GM21737 (cell line): ENCODE results near the gene ALOX12B.
"Not testable (repeated sequence)": the region's sequence is repeated elsewhere in the genome, so short reads cannot be mapped to it uniquely, and the experiment has no call there.

Experiments
- ATAC-seq: cut with Tn5 transposase; IDR thresholded peaks from one replicate; pipeline ENCODE4 v1.9.1; 2021; ENCODE audit warnings: mild to moderate bottlenecking, moderate library complexity; ENCODE audit not compliant: unreplicated experiment

Gene ALOX12B

DNA sequence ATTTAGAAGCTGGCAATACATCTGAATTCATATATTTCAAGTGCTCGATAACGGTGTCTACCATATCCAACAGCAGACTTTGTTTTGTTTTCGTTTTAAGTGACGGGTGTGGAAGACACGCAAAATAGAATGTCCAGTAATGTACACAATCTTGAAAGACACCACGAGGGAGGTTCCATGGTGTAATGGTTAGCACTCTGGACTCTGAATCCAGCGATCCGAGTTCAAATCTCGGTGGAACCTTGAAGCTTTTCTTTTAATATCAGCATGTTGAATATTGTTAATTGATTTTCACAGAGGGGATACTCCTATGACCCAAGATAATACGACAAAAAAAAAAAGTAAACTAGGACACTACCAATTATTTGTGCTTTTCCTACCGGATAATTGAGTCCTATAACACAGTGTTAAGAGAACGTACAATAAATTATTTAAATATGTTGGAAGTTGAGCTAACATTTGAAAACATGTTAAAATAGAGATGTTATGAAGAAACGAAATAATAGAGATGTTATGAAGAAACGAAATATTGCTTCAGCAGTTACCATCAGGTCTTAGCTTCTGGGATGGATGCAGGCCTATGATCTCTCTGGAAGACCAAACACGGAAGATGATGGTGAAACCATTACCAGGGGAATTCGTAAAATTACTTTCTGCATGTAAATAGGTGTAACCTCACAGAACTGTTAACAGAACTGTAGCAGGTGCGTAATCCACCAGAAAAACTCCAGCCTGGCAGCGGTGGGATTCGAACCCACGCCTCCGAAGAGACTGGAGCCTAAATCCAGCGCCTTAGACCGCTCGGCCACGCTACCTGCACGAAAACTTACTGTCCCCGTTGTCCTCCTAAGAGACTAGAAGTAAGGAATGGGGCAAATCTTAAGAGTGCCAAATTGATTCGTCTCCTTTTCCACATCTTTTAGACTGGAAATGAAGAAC lies 32.3 kb upstream of the ALOX12B start:
- peak; percentile 23 for ATAC-seq

DNA sequence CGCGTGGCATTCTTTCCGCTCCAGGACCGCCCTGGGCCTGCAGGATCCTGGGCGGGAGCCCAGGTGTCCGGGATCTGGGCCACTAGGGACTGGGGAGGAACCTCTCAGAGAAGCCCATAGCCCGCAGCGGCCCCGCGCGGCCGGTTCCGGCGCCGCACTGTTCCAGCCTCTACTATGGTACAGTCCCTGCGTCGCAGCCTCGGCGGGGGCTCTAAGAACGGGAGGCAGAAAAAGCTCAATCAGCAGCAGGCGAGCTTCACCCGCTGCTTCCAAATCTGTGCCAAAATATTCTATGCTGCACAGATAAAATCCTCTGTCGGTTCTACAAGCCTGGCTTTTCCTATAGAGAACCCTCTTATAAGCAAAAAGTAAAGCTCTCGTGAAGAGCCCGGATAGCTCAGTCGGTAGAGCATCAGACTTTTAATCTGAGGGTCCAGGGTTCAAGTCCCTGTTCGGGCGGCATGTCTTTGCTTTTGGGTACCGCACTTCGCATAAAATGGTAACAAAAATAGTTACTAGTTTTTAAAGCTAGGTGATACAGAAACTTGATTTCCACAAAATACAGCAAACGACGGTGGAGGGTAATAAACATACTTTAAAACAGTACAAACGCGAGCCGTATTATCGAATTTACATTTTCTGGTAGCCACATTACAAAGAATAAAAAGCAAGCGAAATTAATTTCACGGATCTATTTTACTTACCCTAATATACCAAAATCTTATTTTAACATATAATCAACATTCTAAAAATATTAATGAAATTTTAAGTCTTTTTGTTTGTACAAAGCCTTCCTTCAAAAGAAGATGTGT lies 31.5 kb upstream of the ALOX12B start:
- peak; percentile 40 for ATAC-seq

DNA sequence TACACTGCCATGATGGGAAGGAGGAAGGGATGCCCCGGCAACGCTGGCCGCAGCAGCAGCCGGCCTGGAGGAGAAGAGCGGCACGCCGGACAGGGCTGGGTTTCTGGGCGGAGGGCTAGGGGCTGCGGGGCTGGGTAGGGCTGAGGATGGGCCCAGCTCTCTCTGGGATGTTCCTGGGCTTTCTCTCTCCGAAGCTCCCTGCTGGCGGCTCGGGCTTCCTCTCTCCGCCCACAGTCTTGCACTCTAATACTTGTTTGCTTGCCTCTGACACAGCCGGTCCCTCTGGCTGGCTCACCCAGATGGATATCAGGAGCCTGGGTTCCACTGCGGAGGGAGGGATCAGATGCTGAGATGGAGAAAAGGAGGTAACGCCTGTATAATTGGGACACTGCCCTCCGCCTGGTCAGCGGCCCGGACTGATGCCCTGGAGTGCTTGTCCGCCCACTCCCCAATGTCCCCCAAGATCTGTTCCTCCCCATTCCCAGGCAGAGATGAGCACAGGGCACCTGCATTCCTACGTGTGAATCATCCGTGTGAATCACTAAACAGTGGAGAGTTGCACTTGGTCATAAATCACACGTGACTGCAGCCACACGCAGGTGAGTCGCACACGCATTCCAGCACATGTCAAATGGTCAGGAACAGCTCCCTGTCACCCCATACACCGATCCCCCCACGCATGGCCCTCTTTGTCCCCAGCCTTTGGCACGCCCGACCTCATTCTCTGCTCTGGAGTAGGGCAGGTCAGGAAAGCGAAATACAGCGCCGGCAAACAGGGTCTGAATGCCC lies 30.7 kb upstream of the ALOX12B start, which contains the start of gene ALOXE3:
TSS of gene ALOXE3 (minus strand) at position 535 of the 789 bp plus-strand sequence. CDS start at position 11, 524 bp downstream.
- no peak for ATAC-seq

DNA sequence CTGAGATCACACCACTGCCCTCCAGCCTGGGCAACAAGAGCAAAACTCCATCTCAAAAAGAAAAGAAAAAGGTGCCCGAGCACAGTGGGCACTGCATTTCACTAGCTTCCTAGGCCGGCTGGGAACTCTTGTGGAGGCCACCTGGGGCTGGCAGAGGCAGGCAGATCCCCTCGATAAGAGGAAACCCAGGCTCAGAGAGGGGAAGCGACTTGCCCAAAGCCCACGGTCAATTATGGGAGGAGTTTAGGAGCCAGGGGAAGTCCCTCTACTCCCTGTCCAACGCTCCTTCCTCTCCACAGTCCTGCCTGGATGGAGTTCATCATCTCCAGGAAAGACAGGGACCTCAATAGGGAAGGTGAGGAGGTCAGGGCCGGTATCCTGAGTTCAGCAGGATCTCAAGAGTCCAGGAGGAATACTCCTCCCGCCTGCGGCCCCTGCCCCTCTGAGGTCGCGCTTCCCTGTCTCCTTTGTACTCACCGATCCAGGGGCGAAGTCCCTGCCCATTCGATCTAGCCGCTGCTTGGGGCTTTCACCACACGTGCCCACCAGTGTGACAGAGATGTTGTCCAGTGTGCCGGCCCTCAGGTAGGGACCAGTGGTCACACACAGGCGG lies 30.0 kb upstream of the ALOX12B start:
- no peak for ATAC-seq

DNA sequence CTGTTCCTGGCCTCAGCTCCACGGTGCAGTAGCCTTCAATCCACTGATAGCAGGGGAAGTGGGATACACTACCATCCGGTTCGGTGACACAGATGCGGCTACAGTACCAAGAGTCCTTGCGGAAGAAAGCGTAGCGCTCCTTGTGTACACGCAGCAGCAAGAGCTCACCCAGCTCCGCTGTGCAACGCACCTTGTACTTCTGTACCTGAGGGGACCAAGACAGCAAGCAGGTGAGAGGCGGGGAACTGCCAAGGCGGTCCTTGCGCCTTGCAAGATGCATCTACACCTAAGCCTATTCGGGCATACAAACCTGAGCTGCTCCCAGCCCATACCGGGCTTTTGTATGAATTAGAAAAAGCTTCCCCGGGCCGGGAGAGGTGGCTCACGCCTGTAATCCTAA lies 29.3 kb upstream of the ALOX12B start:
- no peak for ATAC-seq

DNA sequence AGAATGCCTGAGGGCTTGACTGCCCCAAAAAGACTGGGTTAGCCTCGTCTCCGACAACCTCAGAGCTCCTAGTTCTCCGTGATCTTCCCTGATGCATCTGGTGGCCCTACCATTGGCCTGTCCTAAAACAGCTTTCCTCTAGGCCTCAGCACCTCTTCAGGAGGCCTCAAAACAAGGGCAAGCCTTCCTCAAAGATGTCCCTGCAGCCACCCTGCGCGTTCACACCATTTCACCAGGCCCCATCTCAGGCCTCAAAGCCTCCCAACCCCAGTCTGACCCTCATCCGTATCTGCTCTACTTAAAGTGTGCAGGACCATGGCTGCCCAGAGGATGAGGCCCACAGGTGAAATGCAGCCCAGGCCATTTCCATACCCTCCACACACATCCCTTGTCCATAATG lies 23.4 kb upstream of the ALOX12B start:
- ATAC-seq: no peak

DNA sequence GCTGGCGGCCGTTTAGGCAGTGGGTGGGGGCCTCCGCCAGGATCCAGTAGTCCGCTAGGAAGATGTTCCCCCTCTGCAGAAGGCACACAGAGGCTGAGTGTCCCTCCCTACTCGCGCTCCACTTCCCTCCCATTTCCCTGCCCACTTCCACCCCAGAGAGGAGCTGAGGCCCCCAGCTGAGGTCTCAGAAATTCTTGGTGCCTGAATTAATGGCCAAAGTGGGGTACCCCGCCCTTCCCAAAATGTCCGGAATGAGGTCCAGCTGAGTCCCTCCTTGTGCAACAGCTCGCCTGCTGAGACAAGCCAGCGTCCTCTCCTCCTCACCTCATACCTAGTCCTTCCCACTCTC lies 22.9 kb upstream of the ALOX12B start:
- ATAC-seq: no peak

DNA sequence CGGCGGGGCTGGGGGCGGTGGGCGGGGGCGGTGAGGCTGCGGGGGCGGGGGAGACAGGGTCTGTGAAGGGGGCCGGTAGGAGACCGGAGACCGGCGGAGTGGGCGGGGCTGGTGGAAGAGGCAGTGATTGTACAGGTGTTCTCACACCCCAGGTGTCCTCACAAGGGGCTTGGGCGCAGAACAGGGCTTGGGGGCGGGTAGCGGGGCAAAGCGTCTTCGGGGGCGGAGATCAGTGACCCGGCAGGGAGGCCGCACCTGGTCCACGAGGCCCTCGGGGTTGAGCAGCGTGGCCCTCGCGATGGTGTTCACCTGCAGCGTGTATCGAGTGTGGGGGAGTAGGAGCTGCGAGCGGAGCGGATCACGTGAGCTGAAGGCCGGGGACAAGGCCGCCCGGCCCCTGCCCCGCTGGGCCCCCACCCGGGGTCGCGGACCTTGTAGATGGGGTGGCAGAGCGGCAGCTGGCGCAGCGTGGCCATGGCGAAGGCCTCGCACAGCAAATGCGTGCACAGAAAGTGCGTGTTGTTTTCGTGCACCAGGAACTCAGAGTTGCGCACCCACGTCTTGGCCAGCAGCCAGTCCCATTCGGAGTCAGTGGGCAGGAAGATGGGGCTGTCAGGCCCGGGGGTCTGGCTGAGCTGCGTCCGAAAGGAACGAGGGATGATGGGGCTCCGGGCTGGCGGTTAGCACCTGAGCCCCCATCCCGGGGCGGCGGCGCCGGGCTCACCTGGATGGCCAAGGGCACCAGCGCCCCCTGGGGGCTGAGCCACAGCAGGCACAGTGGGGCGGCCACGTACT lies 22.3 kb upstream of the ALOX12B start:
- no peak for ATAC-seq

DNA sequence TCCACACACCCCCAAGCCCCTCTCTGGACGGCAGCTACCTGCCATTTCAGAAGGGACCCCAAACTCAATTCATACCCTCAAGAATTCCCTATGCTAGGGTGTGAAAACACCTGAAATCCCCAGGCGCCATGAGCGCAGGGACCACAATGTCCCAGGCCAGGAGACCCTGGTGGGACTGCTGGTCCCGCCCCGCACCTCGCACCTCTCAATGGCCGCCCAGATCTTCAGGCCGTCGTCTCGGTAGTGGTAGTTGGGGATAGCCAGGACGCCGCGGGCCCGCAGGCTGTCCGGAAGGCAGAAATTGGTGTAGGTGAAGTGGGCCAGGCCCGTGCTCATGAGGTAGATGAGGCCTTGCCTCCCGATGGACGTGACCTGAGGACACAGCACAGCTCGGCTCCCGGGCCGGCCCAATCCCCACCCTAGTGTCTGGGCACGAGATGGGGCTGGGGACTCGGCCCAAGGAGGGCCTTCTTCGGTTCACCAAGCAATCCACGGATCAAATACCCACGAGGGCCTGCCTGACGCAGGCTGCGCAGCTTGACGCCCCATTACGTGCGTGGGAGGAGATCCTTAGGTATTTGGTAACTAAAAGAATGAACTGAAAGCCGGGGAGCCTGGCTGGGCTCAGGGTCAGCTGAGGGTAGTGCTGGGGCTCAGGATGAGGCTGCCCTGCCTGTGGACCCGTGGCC lies 21.6 kb upstream of the ALOX12B start:
- ATAC-seq: no peak

DNA sequence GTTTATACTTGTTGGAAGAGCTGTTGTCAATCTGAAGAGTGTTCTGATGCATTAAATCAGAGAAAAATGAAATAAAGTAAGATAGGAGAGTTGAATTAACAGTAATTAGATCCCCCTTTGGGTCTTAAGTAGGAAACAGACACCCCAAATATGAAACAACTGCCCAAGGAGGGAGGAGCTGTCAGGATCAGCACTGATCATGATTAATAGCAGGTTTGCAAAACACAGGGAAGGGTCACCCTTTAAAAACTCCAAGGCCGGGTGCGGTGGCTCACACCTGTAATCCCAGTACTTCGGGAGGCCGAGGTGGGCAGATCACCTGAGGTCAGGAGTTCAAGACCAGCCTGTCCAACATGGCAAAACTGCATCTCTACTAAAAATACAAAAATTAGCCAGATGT lies 19.5 kb upstream of the ALOX12B start:
- not testable (repeated sequence) for ATAC-seq

DNA sequence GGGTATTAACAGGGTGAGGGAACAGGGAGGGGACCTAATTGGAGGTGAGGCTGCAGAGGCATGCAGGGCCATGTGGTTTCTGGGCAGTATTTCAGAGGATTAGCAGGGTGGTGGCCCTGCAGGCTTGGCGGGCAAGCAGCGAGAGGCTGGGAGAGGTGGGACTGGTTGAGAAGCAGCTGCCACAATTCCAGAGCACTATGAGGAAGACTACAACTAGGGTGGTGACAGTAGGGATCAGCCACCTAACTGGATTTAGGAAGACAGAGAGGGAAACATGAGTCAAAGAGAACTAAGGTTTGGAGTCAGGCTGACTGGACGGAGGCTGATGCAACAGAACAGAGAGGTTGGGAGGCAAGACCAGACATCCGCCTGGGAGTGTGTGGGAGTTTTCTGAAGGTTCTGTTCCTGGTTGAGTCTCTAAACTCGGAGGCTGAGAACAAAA lies 18.5 kb upstream of the ALOX12B start:
- ATAC-seq: no peak

DNA sequence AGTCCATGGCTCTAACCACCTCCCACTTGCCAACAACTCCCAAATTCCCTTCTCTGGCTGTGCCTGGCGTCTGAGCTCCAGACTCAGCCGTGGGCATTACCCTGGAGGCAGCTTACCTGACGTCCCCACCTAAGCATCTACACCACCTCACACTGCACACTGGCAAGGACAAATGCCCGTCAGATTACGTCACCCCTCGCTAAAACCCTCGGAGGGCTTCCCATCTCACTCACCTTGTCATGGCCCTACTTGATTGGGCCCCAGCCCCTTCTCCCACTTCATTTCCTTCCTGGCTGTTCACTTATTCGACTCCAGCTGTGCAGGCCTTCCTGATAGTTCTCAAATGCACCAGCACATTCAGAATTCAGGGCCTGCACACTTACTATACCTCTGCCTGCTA lies 17.4 kb upstream of the ALOX12B start:
- no peak for ATAC-seq

DNA sequence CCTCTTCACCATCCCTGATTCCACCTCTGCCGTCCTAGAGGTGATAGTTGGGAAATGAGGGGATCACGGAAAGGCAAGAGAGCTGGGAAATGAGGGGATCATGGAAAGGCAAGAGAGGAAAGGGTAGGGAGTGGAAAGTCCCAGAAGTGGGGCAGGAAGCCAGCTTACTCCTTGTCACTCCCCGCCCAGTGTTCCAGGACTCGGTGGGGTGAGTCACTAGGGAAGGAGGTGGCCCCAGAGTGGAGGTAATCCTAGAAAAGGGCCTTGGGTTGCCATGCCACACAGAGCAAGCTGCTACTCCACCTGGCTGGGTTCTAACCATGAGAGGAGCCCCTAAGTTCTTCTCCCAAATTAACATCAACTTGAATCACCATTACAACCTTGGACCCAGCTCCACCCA lies 16.0 kb upstream of the ALOX12B start:
- no peak for ATAC-seq

DNA sequence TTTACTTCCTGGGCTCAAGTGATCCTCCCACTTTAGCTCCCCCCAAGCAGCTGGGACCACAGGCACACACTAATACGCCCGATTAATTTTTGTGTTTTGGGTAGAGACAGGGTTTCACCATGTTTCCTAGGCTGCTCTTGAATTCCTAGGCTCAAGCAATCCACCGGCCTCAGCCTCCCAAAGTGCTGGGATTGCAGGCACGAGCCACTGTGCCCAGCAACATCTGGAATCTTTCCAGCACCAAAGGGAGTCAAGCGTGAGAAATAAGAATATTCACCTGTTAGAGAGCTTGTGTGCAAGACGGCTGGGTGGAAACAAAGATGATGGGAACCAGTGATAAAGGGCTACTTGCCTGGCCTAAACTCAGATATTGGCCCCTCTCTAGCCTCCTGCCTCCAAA lies 14.2 kb upstream of the ALOX12B start:
- ATAC-seq: no peak

DNA sequence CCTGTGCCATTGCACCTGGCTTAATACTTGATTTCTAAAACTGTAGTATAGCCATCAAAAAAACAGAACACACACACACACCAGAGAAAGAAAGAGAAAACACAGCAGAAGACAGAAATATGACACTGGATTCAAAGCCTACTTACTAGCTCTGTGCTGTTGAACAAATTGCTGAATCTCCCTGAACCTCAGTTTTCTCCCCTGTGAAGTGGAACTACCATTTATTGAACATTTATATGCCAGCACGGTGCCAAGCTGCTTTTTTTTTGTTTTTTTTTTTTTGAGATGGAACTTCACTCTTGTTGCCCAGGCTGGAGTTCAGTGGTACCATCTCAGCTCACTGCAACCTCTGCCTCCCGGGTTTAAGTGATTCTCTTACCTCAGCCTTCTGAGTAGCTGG lies 13.2 kb upstream of the ALOX12B start:
- ATAC-seq: no peak

DNA sequence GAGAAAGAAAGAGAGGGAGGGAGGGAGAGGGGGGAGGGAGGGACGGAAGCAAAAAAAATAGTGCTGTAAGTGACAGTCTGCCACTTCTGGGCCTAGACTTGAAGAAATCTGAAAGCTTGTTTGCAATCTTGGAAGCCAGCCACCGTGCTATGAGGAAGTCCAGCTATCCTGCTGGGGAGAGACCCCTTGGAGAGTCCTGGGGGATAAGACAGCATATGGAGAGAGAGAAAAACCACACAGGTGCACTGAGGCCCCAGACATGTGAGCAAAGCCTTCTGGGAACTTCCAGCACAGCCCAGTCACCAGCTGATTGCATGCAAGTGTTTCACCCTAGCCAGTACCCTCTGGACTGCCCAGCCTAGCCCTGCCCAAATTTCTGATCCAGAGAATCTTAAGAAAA lies 12.6 kb upstream of the ALOX12B start:
- no peak for ATAC-seq

DNA sequence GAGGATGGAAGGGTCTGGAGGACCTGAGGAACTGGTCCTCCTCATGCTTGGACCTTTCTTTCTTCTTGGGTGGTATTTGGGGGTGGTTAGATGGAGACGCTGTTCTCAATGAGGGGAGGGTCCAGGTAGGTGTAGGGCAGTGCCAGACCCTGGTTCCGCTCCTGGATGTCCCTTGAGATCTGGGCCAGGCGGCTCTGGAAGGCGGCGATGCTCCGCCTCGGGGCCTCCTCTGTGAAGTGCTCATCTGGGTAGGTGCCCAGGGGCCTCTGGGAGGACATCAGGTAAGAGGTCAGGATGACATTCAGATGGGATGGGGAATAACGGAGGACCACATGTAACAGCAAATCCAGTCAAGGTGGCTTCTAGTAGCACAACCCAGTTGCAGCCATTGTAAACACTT lies 9.0 kb upstream of the ALOX12B start:
- ATAC-seq: no peak

DNA sequence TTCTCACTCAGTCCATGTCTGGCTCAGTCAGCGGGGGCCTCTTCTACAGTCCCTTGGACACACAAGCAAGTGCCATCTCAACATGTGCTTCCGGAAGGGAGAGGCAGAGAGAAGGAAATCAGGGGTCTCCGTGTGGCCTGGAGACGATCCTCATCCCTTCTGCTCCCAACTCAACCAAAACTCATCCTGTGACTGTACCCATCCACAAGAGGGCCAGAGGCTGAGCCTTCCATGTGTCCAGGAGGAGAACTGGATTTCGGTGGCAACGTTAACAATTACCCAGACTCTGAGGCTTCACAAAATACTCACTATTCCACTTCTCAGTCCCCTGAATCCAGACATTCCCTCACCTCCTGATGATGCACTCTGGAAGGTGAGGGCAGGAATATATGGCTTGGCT lies 7.8 kb upstream of the ALOX12B start:
- no peak for ATAC-seq

DNA sequence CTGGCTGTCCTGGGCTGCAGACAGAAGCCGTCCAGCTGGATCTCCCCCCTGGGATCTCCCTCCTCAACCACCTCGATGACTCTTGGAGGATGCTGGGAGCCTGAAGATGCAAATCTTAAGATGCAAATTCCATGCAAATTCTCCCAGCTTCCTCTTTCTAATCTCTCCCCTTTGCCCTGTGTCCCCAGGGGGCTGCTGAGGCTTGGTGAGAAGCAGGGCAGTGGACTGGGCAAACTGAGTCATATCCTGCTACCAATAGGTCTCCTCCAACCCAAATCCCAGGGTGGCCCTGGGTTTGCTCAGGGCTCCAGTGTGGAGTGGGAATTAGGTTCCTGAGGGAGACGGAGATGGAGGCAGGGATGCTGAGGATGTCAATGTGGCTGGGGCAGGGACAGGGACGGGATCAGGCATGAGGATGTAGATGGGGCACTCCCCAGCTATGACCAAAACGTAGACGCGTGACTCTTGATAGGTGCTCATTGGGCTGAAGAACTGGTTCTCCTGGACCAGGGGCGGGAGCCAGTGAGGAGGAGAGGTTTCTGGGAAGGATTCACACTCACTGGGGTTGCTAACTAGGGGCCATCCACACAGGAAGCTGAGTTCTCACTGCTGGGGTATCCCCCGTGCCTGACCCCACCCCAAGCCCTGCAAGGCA lies 3.6 kb upstream of the ALOX12B start:
- peak; percentile 63 for ATAC-seq
